A549 (cell line): ENCODE measurements around the gene SMIM21.

Experiments used
- CEBPB ChIP-seq, 2 experiments: fragments of >200 bp in 1 of 2; sonication (Bioruptor Twin) in 1 of 2; formaldehyde crosslinking in 1 of 2; IDR thresholded peaks; 2 replicates each; pipeline ENCODE4 v1.6.1; 2012 to 2016
- CHD2 ChIP-seq: fragments of 150-350 bp; IDR thresholded peaks from 2 replicates; pipeline ENCODE4 v1.6.1; 2014; ENCODE audit warnings: low read length; ENCODE audit not compliant: partially characterized antibody
- CTCF ChIP-seq: fragments of >200 bp; sonication (Bioruptor Twin); formaldehyde crosslinking; IDR thresholded peaks from 3 replicates; pipeline ENCODE4 v1.5.1; 2016
- GATA3 ChIP-seq: IDR thresholded peaks from 2 replicates; pipeline ENCODE4 v1.6.1; 2012; ENCODE audit warnings: borderline replicate concordance
- JUNB ChIP-seq: fragments of >200 bp; sonication (Bioruptor Twin); formaldehyde crosslinking; IDR thresholded peaks from 2 replicates; pipeline ENCODE4 v1.6.1; 2016
- MAZ ChIP-seq: fragments of 150-350 bp; IDR thresholded peaks from 2 replicates; pipeline ENCODE4 v1.6.1; 2014; ENCODE audit warnings: antibody characterized with exemption, low read depth, low read length, borderline replicate concordance
- MYC ChIP-seq: IDR thresholded peaks from 2 replicates; pipeline ENCODE4 v1.6.1; 2012; ENCODE audit warnings: mild to moderate bottlenecking, inconsistent platforms, low read length, improper control_type of control experiment, borderline replicate concordance
- POLR2A ChIP-seq: IDR thresholded peaks from 2 replicates; pipeline ENCODE4 v1.6.1; 2012; ENCODE audit warnings: mild to moderate bottlenecking, low read length
- REST ChIP-seq: fragments of 200-600 bp; sonication (generic); IDR thresholded peaks from 2 replicates; pipeline ENCODE4 v1.6.1; 2016; ENCODE audit warnings: antibody characterized with exemption, mild to moderate bottlenecking, moderate library complexity
- ZFP36 ChIP-seq: fragments of 450-650 bp; IDR thresholded peaks from 2 replicates; pipeline ENCODE4 v1.6.1; 2014; ENCODE audit warnings: borderline replicate concordance; ENCODE audit not compliant: partially characterized antibody

- TF ChIP-seq CTCF (no peak), REST (no peak), MYC (no peak), POLR2A (no peak), GATA3 (no peak), CEBPB (IDR thresholded peaks at IDR 0.05) (no peak), MAZ (no peak), ZFP36 (no peak), JUNB (no peak), CHD2 (no peak)
These were observed 19.8 kb downstream of the SMIM21 start for GRCh38 chr18:75407468-75408437.
